NCI-H510A (cell line): ENCODE data around the gene HTR3A.

Experiments used
- DNase-seq: peaks from one replicate; lab custom pipeline; 2025; lab: John Stamatoyannopoulos, UW

HTR3A gene

DNA sequence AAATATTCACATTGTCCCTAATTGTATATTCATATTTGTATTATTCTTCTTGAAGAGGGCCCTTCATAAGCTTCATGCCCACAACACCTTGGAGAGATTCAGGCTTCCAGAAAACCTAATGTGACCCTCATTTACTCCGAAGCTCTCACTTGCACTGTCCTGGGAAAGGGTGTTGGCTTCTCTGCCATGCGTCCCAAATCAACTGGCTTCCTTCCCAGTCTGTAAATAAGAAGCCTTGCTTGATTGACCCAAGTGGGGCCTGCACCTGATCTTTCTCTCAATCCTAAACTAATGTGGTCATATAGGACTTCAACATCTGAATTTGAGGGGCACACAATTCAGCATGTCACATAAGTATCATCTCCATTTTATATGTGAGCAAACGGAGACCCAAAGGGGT is 44.1 kb downstream of the HTR3A start:
- DNase-seq = no peak

DNA sequence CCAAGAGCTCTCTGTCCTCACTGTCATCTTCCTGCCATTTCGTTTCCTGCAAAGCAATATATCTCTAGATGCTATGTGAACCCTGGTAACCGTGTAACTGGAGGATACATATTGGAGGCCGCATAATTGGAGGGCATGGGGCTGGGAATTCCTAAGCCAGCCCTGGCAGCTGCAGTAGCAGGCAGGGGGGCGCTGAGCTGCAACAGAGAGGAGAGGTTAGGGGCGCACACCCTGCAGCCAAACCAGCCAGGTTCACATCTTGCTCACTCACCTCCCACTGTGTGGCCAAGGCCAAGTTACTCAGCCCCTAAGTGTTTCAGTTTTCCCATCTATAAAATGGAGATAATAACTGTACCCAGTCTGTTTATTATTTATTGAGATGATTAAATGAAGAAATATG is 44.7 kb downstream of the HTR3A start:
- no peak for DNase-seq

DNA sequence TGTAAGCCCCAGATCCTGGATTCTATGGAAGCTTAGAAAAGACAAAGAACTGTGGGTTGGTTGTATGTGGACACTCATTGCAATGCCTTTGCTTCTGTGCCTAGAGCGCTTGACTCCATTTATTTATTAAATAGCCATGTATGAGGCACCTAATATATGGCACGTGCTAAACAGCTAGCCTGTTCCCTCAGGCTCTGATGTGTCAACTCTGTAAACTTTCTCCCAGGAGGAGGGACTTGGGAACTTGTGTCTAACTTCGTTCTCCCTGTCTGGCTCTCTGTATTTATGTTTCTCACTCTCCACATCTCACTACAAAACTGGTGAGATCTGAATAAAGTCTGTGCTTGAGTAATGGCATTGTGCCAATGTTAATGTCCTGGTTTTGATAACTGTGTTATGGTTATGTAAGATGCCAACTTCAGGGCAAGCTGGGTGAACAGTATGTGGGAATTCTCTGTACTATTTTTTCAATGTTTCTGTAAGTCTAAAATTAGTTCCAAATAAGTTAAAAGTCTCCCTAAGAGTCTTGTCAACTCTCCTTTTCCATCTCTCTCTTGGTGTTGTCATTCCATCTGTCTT is 50.5 kb downstream of the HTR3A start:
- no peak for DNase-seq

DNA sequence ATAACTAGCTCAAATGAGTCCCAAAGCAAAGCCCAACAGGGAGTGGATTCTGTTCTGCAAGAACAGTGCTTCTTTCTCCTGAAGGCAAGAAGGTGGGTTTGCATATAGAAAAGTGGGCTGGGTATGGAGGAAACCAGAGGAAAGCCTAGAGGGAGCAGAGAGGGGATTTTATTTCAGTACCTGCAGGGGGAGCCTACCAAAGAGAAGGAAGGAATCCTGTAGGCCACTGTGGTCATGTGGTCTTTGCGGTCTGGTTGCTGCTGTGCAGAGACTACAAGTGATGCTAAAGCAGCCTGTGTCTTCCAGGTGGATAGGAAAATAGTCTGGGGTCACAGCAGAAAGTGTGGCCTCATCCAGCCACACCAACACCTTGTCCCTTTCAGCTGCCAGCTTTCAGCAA is 51.4 kb downstream of the HTR3A start:
- DNase-seq = no peak

DNA sequence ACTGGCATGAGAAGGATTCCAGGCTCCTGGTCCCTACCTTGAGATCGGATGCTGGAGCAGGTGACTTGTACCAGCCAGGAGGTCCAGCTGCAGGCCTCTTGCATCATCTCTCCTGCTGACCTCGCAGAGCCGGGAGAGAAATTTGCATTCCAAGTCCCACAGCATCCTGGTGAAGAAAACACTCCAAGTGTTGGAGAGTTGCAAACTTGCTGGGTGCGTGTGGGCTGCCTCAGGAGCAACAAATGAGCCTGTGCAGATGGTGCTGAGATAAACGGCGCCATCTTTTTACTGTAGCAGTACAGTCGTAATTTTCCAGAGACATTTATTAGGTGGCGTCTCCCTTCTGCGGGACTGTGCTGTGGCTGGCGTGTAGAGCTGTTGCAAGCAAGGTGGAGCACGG is 52.5 kb downstream of the HTR3A start:
- DNase-seq = no peak

DNA sequence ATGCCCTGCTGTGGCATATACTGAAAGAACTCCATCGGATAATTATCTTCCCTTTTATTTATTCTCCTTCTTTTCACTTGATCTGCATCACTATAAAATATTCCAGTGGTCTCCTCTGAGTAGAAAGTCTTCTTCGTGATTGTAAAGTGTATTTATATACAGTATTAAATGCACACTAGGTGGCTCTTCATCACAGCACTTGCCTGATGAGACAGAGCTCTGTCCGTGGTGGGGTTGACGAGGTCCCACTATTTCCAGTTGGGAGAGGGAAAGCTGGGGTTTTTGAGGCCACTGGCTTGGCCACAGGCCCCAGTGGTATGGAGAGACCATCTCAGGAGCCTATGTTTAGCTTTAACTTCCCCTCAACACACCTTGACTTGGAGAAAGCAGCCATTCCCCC is 53.0 kb downstream of the HTR3A start:
- DNase-seq = no peak

DNA sequence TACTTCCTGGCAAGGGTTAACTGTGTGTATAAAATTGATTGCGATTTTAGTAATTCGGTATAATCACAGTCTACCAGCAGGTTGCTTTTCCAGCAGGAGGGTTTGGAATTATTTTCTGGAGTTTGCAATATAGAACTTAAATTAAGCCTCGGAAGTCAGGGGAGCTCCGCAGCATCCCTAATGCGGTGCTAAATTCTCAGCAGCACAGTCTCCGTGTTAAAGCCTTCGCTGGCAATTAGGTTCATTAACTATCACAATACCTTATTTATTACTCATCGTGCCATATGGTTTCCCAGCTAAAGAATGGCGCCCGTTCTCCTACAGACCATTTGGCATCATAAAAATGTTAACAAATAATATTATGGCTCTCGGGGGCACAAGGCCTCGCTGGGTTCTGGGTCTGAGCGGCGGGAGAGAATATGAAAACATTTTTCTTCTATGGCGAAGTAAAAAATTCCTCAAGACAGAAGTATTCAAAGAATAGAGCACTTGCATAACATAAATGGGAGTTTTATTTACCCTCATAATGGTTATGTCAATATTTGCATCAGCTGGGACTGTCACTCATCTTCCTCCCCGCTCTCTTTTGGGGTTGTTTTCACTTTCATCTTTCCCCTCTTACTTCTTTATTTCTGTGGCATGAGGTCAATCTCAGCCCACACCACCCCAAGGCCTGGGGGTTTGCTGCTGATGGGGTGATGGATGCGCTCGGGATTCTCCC is 56.5 kb downstream of the HTR3A start:
- DNase-seq = no peak

DNA sequence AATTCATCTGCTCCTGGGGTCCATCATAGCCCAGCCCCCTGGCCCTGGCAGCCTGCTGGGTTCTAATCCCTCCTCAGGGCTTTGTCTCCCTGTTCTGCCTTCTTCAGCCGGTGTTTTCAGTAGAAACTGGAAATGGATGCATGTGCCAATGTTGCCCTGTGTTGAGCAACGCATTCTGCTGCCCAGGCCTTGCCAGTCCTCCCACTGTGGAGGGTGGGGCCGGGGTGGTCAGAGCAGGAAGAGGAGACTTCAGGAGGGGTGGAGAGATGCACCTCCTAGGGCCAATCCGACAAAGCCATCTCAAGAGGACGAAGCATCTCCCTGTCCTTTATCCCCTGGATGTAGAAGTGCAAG is 57.0 kb downstream of the HTR3A start:
- DNase-seq = no peak

DNA sequence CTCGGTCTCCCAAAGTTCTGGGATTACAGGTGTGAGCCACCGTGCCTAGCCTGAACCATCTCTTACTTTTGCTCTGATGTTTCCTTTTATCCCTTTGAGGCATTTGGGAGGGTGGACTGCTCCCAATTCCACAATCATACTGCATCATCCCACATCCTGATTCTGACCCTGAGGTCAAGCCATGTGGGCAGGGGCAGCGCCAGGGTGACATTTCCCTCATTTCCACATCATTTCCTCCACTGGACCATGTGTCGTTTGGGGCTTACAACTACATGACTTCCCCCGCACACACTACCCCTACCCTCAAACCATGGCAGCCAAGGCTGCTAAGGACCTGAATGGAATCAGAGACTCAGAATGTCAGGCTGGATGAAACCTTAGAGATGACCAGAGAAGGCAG is 58.2 kb downstream of the HTR3A start:
- no peak for DNase-seq

DNA sequence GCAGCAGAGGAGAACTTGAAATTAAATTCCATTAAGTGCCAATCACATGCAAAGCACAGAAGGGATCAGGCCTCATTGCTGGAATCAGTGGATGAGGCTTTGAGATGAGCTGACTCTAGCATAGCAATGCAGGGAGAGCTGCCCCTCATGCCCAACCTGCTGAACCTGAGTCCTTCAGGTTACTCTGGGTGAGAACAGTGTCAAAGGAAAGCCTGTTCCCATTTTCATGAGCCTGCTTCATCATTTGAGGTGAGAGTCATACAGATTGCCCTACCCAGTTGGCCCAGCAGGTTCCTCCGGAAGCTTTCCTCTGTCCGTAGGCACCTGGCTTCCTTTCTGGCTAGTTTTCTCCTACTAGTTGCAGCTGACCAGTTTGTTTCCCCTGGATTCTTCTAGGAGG is 58.7 kb downstream of the HTR3A start:
- no peak for DNase-seq

DNA sequence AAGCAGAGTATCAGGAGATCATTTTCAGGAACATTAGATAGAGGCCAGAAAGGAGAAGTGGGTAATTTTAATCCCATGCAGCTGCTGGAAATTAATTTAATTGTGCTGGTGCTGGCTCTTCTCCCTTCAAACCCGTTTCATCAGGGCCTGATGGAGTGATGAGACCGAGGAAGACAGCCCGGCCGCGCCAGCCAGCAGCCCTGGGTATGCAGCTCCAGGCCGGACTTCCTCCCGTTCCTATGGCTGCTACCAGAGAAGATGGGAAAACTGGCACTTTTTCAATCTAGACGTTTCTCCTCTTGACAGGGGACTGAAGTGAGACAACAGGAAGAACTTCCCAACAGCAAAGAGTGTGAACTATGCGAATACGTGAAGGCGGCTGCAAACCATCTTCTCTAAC is 60.0 kb downstream of the HTR3A start:
- no peak for DNase-seq

DNA sequence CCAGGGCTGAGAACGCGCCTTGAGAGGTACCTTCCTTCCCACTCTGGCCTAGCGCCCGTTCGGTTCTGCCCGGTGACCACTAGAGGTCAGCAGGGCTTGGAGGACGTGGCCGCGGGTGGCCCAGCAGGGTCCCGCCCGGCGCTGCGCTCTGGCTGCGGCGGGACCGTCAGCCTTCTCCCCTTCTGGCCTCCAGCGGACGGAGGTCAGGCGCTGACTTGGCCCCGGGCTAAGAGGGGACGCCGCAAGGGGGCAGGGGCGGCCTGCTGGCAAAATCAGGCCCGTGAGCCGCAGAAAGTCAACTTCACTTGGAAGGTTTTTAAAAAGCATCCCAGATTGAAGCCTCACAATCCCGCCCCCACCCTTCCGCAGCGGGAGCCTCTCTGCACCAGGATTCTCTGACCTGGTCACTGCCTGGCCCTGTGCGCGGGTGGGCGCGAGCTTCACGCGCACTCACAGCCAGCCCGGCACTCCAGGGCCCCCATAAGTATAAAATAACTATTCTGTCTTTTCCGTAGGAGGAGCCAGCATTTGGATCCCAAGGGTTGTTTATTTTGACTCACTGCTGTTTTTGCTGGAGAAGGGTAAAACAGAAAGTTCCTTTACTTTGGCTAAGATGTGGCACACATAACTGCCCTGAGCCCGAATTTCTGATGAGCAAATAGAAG is 61.4 kb downstream of the HTR3A start:
- DNase-seq = peak; percentile 58

DNA sequence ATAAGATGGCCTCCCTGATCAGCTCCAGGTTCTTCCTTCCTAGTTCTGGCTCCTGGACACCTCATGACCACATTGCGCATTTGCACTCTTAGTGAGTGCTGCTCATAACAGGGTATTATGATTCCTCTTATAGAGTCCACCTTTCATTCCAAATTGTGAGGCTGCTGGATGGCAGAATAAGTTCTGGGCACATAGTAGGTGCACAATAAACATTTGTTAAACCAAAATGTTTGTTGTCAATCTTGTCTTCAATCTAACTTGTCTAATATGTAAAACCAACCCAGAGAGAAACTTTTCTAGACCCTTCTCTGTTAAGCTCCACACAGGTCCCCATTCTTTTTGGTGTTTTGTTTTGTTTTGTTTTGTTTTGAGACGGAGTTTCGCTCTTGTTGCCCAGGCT is 62.0 kb downstream of the HTR3A start:
- DNase-seq = no peak

DNA sequence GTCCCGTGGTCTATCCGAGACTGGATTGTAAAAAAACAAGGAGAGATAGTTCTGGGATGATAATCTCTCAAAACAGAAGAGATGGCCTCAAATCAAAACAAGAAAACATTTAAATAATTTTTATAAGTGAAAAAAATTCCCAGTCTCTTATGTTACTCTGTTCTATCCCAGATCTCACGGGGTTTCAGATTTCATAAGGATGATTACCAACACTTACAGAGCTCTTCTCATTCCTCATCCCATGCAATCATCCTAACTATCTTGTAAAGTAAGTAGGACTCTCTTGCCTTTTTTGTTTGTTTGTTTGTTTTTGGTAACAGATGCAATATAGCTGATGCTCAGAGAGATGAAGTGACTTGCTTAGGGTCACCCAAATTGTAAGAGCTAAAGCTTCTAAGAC is 64.6 kb downstream of the HTR3A start:
- DNase-seq = no peak
